Endometrium (tissue), 2 donors: ENCODE results near the gene MAN1C1.

ENCODE experiments used
- FAIRE-seq: peaks from 2 replicates; lab custom pipeline; 2012; peaks lifted over from hg19 to GRCh38; lab: Jason Lieb, UNC
- donor health status: control.
- donor health status: control.

Gene MAN1C1

GRCh38 chr1:25616095-25616986 lies at the start of gene MAN1C1:
Gene MAN1C1, plus strand, starts transcription at chr1:25616791. Its CDS starts 1,007 bp downstream, at chr1:25617798.
- FAIRE-seq, result no peak

- FAIRE-seq, result no peak
Observed at GRCh38 chr1:25567710-25568089, 48.9 kb upstream of the MAN1C1 start.

GRCh38 chr1:25568090-25568833 lies 48.3 kb upstream of the MAN1C1 start:
- no peak for FAIRE-seq

- FAIRE-seq, result no peak
Observed at GRCh38 chr1:25568834-25569596, 47.6 kb upstream of the MAN1C1 start.

GRCh38 chr1:25569597-25570396 lies 46.8 kb upstream of the MAN1C1 start:
- no peak for FAIRE-seq

- no peak for FAIRE-seq
Observed at GRCh38 chr1:25570798-25571521, 45.6 kb upstream of the MAN1C1 start.

GRCh38 chr1:25571522-25571970 lies 45.0 kb upstream of the MAN1C1 start:
- FAIRE-seq, result no peak

GRCh38 chr1:25572107-25572506 lies 44.5 kb upstream of the MAN1C1 start:
- no peak for FAIRE-seq

- no peak for FAIRE-seq
Observed at GRCh38 chr1:25572708-25573590, 43.6 kb upstream of the MAN1C1 start.

- FAIRE-seq, result no peak
Observed at GRCh38 chr1:25573591-25573930, 43.0 kb upstream of the MAN1C1 start.

- no peak for FAIRE-seq
Observed at GRCh38 chr1:25573961-25574360, 42.6 kb upstream of the MAN1C1 start.

- FAIRE-seq, result no peak
Observed at GRCh38 chr1:25575191-25575590, 41.4 kb upstream of the MAN1C1 start.

- FAIRE-seq, result no peak
Observed at GRCh38 chr1:25576459-25577133, 40.0 kb upstream of the MAN1C1 start.

GRCh38 chr1:25577134-25577920 lies 39.3 kb upstream of the MAN1C1 start:
- no peak for FAIRE-seq

GRCh38 chr1:25579292-25580252 lies 37.0 kb upstream of the MAN1C1 start:
- FAIRE-seq, result no peak

- FAIRE-seq, result no peak
Observed at GRCh38 chr1:25580927-25581326, 35.7 kb upstream of the MAN1C1 start.

GRCh38 chr1:25581764-25582163 lies 34.8 kb upstream of the MAN1C1 start:
- FAIRE-seq, result no peak
